ENCODE data around the gene JAKMIP1.

DNA sequence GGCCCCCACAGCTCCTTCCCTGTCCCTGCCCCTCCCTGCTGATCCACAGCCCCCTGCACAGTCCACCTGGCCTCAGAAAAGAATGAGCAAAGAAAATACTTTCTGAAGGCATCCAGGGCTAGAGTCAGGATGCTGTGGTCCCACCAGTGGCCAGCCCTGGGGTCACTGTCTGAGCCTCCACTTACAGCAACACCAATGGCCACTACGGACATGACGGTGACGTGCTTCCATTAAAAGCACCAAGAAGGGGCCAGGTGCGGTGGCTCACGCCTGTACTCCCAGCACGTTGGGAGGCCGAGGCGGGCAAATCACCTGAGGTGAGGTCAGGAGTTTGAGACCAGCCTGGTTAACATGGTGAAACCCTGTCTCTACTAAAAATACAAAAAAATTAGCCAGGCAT lies 4.0 kb downstream of the JAKMIP1 start:
- TF ChIP-seq POLR2A (IDR thresholded peaks at IDR 0.05): no peak
- TF ChIP-seq EP300 (IDR thresholded peaks at IDR 0.05): no peak
- TF ChIP-seq, protein P1, sequence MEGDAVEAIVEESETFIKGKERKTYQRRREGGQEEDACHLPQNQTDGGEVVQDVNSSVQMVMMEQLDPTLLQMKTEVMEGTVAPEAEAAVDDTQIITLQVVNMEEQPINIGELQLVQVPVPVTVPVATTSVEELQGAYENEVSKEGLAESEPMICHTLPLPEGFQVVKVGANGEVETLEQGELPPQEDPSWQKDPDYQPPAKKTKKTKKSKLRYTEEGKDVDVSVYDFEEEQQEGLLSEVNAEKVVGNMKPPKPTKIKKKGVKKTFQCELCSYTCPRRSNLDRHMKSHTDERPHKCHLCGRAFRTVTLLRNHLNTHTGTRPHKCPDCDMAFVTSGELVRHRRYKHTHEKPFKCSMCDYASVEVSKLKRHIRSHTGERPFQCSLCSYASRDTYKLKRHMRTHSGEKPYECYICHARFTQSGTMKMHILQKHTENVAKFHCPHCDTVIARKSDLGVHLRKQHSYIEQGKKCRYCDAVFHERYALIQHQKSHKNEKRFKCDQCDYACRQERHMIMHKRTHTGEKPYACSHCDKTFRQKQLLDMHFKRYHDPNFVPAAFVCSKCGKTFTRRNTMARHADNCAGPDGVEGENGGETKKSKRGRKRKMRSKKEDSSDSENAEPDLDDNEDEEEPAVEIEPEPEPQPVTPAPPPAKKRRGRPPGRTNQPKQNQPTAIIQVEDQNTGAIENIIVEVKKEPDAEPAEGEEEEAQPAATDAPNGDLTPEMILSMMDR (IDR thresholded peaks at IDR 0.05): no peak
- TF ChIP-seq POLR2AphosphoS5 (IDR thresholded peaks at IDR 0.05): no peak

Measured in upper lobe of left lung (tissue), 4 donors.